Fibroblast of the aortic adventitia (primary cell): ENCODE results near the gene RPAP3. TPM values are rescaled to one million over a fixed set of nuclear protein-coding genes. Genes with fewer than 3 reads are reported as not detected.
A peak's percentile ranks its signal among the peaks of the same experiment; 100 is the strongest.

Experiments
- DNase-seq: peaks from one replicate; pipeline ENCODE4 v3.0.0-alpha.2; 2010; ENCODE audit warnings: low read depth
- H3K4me3 ChIP-seq: 2 replicates; pipeline ENCODE4 v1.5.1; 2011; ENCODE audit warnings: low read depth, mild to moderate bottlenecking, control low read depth, low read length, moderate library complexity
- total RNA-seq: library from RNA; depleted of rRNA; stranded (reverse); fragments of >200 nt; gene quantifications from 2 replicates; pipeline ENCODE4 v1.2.3, GENCODE V29; 2012; ENCODE audit warnings: low replicate concordance
- TF ChIP-seq, protein P1 (sequence below): IDR thresholded peaks from 2 replicates; pipeline ENCODE4 v1.5.1; 2011; ENCODE audit warnings: mild to moderate bottlenecking, low read length, control low read depth, inconsistent platforms; ENCODE audit not compliant: insufficient read depth

The RPAP3 gene
- total RNA-seq, 1 donor = 25.7 TPM

DNA sequence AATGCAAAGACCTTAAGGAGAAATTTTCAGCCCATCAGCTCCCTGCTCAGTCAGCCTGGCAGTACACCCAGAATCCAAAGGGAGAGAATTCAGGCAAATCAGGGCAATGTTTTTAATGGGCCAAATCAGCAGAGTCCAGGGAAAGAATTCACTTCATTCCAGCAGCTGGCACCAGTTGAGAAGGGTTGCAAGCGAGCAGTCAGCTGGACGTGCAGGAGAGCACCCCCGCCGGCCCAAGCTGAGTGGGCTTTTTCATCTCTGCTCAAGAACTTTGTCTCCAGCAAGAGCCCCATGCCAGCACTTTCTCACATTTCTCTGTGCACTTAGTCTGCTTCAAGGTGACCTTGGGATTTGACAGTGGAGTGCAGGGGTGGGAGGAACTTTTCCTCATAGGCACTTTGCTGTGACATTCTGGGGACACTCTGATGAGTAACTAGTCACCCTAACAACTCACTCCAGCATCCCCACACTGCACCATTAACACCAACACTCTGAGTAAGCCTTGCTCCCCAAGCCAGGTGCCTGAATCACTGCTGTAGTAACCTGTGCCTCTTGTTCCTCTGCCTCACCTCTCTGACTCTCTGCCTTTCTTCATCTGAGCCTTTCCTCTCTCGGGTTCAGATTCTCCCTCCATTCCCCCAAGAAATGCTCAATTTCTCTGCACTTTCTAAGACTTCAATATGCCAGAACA, 17.3 kb upstream of the RPAP3 start:
- no peak overlapping the region for H3K4me3 ChIP-seq
- TF ChIP-seq, protein P1, sequence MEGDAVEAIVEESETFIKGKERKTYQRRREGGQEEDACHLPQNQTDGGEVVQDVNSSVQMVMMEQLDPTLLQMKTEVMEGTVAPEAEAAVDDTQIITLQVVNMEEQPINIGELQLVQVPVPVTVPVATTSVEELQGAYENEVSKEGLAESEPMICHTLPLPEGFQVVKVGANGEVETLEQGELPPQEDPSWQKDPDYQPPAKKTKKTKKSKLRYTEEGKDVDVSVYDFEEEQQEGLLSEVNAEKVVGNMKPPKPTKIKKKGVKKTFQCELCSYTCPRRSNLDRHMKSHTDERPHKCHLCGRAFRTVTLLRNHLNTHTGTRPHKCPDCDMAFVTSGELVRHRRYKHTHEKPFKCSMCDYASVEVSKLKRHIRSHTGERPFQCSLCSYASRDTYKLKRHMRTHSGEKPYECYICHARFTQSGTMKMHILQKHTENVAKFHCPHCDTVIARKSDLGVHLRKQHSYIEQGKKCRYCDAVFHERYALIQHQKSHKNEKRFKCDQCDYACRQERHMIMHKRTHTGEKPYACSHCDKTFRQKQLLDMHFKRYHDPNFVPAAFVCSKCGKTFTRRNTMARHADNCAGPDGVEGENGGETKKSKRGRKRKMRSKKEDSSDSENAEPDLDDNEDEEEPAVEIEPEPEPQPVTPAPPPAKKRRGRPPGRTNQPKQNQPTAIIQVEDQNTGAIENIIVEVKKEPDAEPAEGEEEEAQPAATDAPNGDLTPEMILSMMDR = no peak
- no peak for DNase-seq

DNA sequence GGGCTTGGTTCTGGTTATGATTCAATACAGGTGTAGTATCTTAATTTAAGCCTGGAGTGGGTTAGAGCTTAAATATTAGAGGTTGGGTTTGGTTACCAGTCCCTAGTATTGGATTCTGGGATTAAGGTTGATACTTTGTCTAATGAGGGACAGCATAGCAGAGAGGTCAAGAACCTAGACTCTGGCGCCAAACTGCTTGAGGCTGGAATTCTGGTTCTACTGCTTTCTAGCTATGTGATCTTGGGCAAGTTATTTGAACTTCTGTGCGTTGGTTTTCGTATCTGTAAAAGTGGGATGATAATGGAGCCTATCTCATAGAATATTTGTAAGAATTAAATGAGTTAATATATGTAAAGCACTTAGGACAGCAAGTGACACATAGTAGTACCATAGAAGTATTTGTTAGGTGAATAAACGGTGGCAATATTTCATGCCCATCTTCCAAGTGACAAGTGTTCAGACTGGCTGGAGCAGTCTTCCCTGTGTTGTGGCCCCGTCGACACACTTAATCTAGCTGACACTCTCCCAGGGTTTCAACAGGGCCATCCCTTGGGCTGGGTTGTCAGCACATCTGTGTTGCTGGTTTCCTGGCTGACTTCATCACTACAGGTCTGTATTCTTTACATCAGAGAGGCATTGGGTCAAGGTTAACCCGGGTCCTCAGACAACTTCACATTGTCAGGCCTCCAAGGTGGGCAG, 16.5 kb upstream of the RPAP3 start:
- no peak overlapping the region for H3K4me3 ChIP-seq
- TF ChIP-seq, protein P1 = no peak
- DNase-seq = no peak

DNA sequence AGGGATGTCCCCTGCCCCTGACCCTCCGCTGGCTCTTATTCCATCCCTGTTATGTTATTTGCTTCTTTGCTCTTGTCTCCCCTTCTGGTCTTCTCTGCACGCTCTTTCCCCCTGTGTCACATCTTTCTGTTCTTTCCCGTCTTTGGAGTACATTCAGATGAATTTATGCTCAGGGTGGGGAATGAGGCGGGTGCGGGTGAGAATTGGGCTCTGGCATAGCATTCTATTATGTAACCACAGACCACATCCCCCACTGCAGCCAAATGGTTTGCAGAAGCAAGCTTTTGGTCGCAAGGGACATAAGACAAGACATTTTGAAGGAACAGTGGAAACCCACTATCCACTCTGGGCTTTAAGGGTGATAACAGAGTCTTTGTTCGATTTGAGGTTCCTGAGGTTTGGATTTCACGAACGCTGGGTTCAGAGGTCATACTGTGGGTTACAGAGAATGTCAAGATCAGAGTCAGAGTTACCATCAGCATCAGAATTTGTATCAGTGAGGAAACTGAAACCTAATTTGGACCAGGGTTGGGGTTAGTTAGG, 15.7 kb upstream of the RPAP3 start:
- TF ChIP-seq, protein P1 = no peak
- H3K4me3 ChIP-seq = no peak overlapping the region
- no peak for DNase-seq

DNA sequence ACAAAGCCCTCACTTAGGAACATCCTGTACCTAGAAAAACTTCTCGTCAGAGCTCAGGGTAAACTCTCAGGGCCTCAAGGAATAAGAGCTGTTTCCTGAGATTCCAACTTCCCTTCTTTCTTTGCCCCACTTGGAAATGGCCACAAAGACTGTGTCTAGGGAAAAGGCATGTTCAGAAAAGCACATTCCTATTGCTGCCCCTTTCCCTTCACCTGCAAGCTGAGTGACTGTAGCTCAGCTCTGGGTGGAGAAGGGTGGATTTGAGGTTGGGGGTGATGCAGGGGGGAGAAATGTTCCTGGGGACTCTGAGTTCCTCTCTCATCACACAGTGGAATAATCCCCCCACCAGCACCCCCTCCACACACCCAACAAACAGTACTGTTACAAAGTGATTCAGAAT, 12.7 kb upstream of the RPAP3 start:
- TF ChIP-seq, protein P1 = no peak
- no peak for DNase-seq
- no peak overlapping the region for H3K4me3 ChIP-seq

DNA sequence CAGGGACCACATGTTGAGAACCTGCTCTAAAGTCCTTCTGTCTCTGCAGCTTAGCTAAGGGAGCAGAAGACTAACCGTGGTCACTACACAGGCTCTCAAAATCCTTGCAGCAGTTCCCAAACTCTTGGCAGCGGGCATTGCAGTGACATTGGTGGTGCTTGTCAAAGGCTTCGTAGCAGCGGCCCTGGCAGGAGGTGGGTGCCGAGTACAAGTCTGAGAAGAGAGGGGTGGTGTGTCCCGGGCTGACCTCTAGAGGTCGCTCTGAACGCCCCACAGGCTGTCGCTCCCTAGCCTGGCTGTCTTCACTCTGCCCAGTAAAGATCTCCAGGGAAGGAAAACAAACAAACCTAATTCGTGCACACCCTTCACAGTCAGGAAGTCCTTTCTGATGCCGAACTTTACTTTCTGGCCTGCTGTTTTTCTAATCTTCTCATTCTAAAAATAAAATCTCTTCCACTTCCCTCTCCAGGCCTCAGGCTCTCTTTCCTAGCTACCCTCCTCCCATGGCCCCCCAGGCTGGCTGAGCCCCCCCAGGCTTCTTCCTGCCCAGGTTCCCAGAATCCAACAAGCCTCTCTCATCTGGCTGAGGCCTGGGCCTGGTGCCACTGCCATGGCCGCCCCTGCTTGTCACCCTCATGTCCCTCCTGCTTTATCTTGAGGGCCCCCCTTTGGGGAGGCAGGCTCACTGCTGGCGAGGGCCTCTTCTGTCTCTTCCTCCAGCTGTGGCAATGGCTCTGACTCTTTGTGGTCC, 11.8 kb upstream of the RPAP3 start:
- no peak overlapping the region for H3K4me3 ChIP-seq
- DNase-seq = peak; percentile 94
- TF ChIP-seq, protein P1 = peak; percentile 89

DNA sequence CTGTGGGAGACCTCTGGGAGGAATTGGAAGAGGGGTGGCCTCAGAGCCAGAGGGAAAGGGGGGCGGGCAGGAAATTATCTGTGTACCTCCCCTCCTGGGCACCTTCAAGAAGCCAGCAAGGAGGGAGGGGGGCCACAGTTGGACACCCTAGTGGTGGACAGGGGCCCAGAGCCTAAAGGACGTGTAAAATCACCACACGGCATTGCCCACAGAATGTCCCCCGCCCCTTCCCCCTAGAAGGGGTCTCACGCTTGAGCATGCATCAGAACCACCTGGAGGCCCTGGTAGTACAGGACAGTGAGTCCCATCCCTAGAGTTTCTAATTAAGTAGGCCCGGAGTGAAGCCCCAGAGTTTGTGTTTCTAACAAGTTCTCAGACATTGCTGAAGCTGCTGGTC, 11.2 kb upstream of the RPAP3 start:
- TF ChIP-seq, protein P1 = no peak
- no peak overlapping the region for H3K4me3 ChIP-seq
- DNase-seq = no peak
